Ishikawa (cell line): ENCODE measurements around the gene NDUFV1.

Source experiments
- CEBPB ChIP-seq: IDR thresholded peaks from 2 replicates; pipeline ENCODE4 v1.6.1; 2012
- CREB1 ChIP-seq: IDR thresholded peaks from 2 replicates; pipeline ENCODE4 v1.6.1; 2012; ENCODE audit warnings: low read depth
- EGR1 ChIP-seq: IDR thresholded peaks from 2 replicates; pipeline ENCODE4 v1.6.1; 2012
- EP300 ChIP-seq: IDR thresholded peaks from 2 replicates; pipeline ENCODE4 v1.6.1; 2012; ENCODE audit warnings: borderline replicate concordance
- FOXM1 ChIP-seq: IDR thresholded peaks from 2 replicates; pipeline ENCODE4 v1.6.1; 2012; ENCODE audit warnings: low read depth, borderline replicate concordance
- NFIC ChIP-seq: IDR thresholded peaks from 2 replicates; pipeline ENCODE4 v1.6.1; 2012
- RAD21 ChIP-seq: IDR thresholded peaks from 2 replicates; pipeline ENCODE4 v1.6.1; 2012; ENCODE audit warnings: low read depth
- TAF1 ChIP-seq: IDR thresholded peaks from 2 replicates; pipeline ENCODE4 v1.6.1; 2012; ENCODE audit warnings: low read depth, mild to moderate bottlenecking
- TCF12 ChIP-seq: IDR thresholded peaks from 2 replicates; pipeline ENCODE4 v1.6.1; 2012; ENCODE audit warnings: low read depth
- TEAD4 ChIP-seq: IDR thresholded peaks from 2 replicates; pipeline ENCODE4 v1.6.1; 2012
- YY1 ChIP-seq: IDR thresholded peaks from 2 replicates; pipeline ENCODE4 v1.6.1; 2012; ENCODE audit warnings: low read depth
- ZBTB7A ChIP-seq: IDR thresholded peaks from 2 replicates; pipeline ENCODE4 v1.6.1; 2012; ENCODE audit warnings: low read depth
- TF ChIP-seq, protein P1 (sequence below): IDR thresholded peaks from 2 replicates; pipeline ENCODE4 v1.6.1; 2012; ENCODE audit warnings: low read depth, mild to moderate bottlenecking
- TF ChIP-seq, protein P2 (sequence below): IDR thresholded peaks from 2 replicates; pipeline ENCODE4 v1.6.1; 2012
- TF ChIP-seq, protein P3 (sequence below): IDR thresholded peaks from 2 replicates; pipeline ENCODE4 v1.6.1; 2012

Gene NDUFV1

DNA sequence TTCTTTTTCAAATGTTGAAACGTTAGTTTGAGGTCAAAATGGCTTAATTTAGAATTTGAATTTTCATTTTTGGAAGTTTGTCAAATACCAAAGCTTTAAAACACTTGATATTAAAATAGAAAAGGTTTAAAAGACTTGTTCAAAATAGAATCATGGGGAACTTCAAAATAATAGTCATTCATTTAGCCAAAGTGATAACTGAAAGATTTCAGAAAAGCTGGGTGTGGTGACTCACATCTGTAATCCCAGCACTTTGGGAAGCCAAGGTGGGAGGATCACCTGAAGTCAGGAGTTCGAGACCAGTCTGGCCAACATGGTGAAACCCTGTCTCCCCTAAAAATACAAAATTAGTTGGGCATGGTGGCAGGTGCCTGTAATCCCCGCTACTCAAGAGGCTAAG lies 12.3 kb upstream of the NDUFV1 start:
- no peak for TF ChIP-seq CREB1
- no peak for TF ChIP-seq TAF1
- no peak for TF ChIP-seq EP300
- no peak for TF ChIP-seq NFIC
- no peak for TF ChIP-seq CEBPB
- TF ChIP-seq, protein P1, sequence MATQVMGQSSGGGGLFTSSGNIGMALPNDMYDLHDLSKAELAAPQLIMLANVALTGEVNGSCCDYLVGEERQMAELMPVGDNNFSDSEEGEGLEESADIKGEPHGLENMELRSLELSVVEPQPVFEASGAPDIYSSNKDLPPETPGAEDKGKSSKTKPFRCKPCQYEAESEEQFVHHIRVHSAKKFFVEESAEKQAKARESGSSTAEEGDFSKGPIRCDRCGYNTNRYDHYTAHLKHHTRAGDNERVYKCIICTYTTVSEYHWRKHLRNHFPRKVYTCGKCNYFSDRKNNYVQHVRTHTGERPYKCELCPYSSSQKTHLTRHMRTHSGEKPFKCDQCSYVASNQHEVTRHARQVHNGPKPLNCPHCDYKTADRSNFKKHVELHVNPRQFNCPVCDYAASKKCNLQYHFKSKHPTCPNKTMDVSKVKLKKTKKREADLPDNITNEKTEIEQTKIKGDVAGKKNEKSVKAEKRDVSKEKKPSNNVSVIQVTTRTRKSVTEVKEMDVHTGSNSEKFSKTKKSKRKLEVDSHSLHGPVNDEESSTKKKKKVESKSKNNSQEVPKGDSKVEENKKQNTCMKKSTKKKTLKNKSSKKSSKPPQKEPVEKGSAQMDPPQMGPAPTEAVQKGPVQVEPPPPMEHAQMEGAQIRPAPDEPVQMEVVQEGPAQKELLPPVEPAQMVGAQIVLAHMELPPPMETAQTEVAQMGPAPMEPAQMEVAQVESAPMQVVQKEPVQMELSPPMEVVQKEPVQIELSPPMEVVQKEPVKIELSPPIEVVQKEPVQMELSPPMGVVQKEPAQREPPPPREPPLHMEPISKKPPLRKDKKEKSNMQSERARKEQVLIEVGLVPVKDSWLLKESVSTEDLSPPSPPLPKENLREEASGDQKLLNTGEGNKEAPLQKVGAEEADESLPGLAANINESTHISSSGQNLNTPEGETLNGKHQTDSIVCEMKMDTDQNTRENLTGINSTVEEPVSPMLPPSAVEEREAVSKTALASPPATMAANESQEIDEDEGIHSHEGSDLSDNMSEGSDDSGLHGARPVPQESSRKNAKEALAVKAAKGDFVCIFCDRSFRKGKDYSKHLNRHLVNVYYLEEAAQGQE: no peak
- no peak for TF ChIP-seq ZBTB7A
- TF ChIP-seq RAD21: no peak
- TF ChIP-seq, protein P2, sequence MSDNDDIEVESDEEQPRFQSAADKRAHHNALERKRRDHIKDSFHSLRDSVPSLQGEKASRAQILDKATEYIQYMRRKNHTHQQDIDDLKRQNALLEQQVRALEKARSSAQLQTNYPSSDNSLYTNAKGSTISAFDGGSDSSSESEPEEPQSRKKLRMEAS: no peak
- TF ChIP-seq TCF12: no peak
- TF ChIP-seq, protein P3, sequence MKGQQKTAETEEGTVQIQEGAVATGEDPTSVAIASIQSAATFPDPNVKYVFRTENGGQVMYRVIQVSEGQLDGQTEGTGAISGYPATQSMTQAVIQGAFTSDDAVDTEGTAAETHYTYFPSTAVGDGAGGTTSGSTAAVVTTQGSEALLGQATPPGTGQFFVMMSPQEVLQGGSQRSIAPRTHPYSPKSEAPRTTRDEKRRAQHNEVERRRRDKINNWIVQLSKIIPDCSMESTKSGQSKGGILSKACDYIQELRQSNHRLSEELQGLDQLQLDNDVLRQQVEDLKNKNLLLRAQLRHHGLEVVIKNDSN: no peak
- no peak for TF ChIP-seq FOXM1
- no peak for TF ChIP-seq YY1
- TF ChIP-seq TEAD4: no peak
- TF ChIP-seq EGR1: no peak

DNA sequence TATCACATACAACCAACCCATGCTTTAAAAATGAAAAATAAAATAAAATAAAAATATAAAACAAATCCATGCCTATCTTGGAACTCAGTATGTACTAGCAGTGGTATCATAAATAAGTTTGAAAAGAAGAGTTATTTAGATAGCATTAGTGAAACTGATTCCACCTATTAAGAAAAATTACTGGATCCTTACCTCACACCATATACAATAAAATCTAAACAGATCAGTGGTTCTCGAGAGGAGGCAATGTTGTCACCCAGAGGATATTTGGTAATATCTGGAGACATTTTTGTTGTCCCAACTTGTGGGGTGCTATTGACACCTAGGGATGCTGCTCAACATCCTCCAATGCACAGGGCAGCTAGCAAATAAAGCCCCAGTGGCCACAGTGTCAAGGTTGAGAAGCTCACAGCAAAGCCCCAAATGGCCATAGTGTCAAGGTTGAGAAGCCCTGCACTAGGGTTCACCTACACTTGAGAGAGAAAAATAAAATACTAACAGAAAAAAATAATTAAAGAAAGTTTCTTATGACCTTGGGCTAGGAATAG lies 9.9 kb upstream of the NDUFV1 start:
- no peak for TF ChIP-seq RAD21
- no peak for TF ChIP-seq FOXM1
- TF ChIP-seq CEBPB: no peak

DNA sequence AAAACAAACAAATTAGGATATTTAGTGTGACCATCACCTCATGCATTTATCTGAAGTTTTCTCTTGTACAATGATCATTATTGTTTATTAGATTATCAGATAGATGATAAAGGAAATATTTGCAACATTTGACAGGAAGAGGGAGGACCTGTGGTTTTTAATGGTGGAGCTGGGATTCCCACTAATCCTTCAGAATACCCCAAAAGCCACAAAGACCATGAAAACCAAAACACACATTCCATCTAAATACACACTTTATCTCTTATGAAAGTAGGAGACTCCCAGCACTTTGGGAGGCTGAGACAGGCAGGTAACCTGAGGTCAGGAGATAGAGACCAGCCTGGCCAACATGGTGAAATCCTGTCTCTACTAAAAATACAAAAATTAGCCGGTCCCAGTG lies 7.6 kb upstream of the NDUFV1 start:
- TF ChIP-seq, protein P3: no peak
- TF ChIP-seq CREB1 (no peak), EP300 (no peak), FOXM1 (no peak), EGR1 (no peak)

DNA sequence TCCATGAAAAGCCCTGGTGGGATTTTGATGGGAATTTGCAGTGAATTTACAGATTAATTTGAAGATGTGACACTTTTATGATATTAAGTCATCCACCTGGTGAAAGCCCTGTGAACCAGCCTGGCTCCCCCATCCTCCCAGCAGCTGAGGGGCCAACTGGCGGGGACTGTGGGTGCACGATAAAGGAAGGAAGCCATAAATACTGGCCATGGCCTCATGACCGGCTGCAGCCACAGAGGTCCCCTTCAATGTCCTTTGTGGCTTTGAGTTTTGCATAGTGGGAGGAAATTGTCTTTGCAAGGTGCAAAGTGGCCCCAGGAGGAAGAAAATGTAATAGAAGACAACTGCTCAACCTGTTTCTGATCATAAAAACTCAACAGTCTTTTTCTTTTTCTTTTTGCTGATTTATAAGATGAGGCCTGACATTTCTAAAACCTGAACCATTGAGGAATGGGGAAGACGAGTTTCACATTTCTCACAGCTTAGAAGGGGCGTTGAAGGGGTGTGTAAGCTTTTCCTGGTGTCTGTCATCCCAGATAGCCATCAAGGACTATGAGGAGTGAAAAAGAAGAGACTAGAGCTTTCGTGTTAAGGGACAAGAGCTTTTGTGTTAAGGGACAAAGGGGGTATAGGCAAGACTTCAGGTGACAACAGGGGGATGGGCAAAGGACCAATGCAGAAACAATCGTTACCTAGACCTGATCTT lies 6.3 kb upstream of the NDUFV1 start:
- TF ChIP-seq EP300 (no peak), FOXM1 (no peak), TCF12 (no peak), YY1 (no peak), ZBTB7A (no peak), CREB1 (no peak), TAF1 (no peak), NFIC (no peak), TEAD4 (no peak), EGR1 (no peak), CEBPB (no peak), RAD21 (no peak)
- TF ChIP-seq, protein P1: no peak
- TF ChIP-seq, protein P3: no peak
- TF ChIP-seq, protein P2: no peak

DNA sequence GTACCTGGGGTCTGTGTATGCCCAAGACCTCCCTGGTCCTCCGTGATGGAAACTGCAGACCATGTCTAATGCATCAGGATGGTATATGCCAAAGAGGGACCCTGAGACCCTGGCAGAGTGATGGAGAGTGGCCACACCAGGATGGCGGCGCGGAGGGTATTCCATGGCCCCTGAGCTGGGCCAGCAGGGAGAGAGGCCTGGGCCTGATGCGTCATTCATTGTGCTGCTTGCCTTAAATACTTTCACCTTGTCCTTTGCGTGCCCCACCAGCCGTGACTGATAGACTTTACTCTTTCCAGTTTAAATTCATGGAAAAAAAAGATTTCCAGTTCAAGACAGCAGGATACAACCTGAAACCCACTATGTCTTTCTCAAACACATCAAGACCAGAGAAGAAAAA lies 5.6 kb upstream of the NDUFV1 start:
- TF ChIP-seq TAF1: no peak
- TF ChIP-seq CEBPB: no peak
- TF ChIP-seq, protein P1: no peak
- no peak for TF ChIP-seq TEAD4
- no peak for TF ChIP-seq ZBTB7A
- TF ChIP-seq NFIC: no peak
- TF ChIP-seq CREB1: no peak
- TF ChIP-seq, protein P3: no peak
- TF ChIP-seq TCF12: no peak
- TF ChIP-seq RAD21: no peak
- no peak for TF ChIP-seq YY1
- TF ChIP-seq EP300: no peak
- TF ChIP-seq, protein P2: no peak
- no peak for TF ChIP-seq EGR1
- TF ChIP-seq FOXM1: no peak
